ENCODE results near the gene INTS4.

DNA sequence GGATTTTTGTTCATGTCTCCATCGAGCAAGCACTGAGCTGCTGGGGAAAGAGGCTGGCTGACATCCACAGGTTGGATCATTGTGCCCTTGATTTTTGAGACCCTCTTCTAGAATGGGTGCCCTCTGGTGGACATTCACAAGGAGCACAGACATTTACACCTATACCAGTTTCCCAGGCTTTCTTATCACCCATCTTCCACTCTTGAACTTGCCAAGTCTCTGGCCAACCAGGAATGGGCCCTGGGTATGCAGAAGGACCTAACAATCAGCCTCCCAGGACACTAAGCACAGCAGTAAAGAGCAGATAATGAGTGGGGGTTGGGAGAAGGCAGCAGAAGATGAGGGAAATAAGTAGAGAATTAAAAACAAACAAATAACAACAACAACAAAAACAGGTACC, 5.7 kb upstream of the INTS4 start:
- no peak for TF ChIP-seq NFRKB (IDR thresholded peaks at IDR 0.05)
- no peak for TF ChIP-seq SP1 (IDR thresholded peaks at IDR 0.05)
- TF ChIP-seq L3MBTL2 (conservative IDR thresholded peaks at IDR 0.05), result no peak
- TF ChIP-seq FOXK2 (IDR thresholded peaks at IDR 0.05), result no peak
- TF ChIP-seq BHLHE40 (IDR thresholded peaks at IDR 0.05; ENCODE audit: borderline replicate concordance), result no peak
- no peak for TF ChIP-seq CTBP1 (IDR thresholded peaks at IDR 0.05; ENCODE audit: borderline replicate concordance)
